SH-SY5Y (cell line): Measurements from ENCODE around the gene OR6S1.

Source experiments
- GATA2 ChIP-seq: IDR thresholded peaks from 2 replicates; pipeline ENCODE4 v1.6.1; 2011; ENCODE audit warnings: mild to moderate bottlenecking, low read depth, low read length
- GATA3 ChIP-seq: IDR thresholded peaks from 2 replicates; pipeline ENCODE4 v1.6.1; 2011; ENCODE audit warnings: low read depth, mild to moderate bottlenecking, low read length, moderate library complexity

- TF ChIP-seq GATA3 = no peak
- no peak for TF ChIP-seq GATA2
Measured at GRCh38 chr14:20632448-20632830, 9.1 kb downstream of the OR6S1 start.
